GM19099 (cell line): ENCODE results near the gene TLR9.

Experiments
- POLR2A ChIP-seq: IDR thresholded peaks from 3 replicates; pipeline ENCODE4 v1.6.1; 2011; ENCODE audit warnings: low read depth; ENCODE audit not compliant: insufficient read length; ENCODE audit errors: extremely low read depth

Gene TLR9

GRCh38 chr3:52181543-52181942 is 43.9 kb downstream of the TLR9 start:
- TF ChIP-seq POLR2A, result no peak

- no peak for TF ChIP-seq POLR2A
These were observed 46.9 kb downstream of the TLR9 start for GRCh38 chr3:52178537-52178936.

- TF ChIP-seq POLR2A, result no peak
These were observed 47.8 kb downstream of the TLR9 start for GRCh38 chr3:52177701-52178042.

- TF ChIP-seq POLR2A, result no peak
These were observed 48.3 kb downstream of the TLR9 start for GRCh38 chr3:52176951-52177700.

GRCh38 chr3:52176180-52176752 is 49.2 kb downstream of the TLR9 start:
- no peak for TF ChIP-seq POLR2A

GRCh38 chr3:52175416-52176179 is 49.8 kb downstream of the TLR9 start:
- TF ChIP-seq POLR2A, result no peak

- no peak for TF ChIP-seq POLR2A
These were observed 50.5 kb downstream of the TLR9 start for GRCh38 chr3:52174896-52175295.

- no peak for TF ChIP-seq POLR2A
These were observed 52.3 kb downstream of the TLR9 start for GRCh38 chr3:52173101-52173500.

GRCh38 chr3:52172262-52172757 is 53.1 kb downstream of the TLR9 start:
- no peak for TF ChIP-seq POLR2A

GRCh38 chr3:52171514-52172261 is 53.8 kb downstream of the TLR9 start:
- TF ChIP-seq POLR2A, result no peak
